NT2/D1 (cell line): Measurements from ENCODE around the gene KDM1B.

ENCODE experiments used
- DNase-seq: peaks from one replicate; pipeline ENCODE4 v3.0.0-alpha.2; 2011; ENCODE audit warnings: low read depth, low spot score
- H3K27me3 ChIP-seq: 2 replicates; pipeline ENCODE4 v1.6.0; 2011; ENCODE audit warnings: mild to moderate bottlenecking; ENCODE audit not compliant: insufficient read length, insufficient read depth
- H3K36me3 ChIP-seq: 2 replicates; pipeline ENCODE4 v1.6.1; 2011; ENCODE audit warnings: mild to moderate bottlenecking, low read length, mixed read lengths; ENCODE audit not compliant: insufficient read depth, insufficient read length
- H3K4me1 ChIP-seq: 2 replicates; pipeline ENCODE4 v1.5.1; 2011; ENCODE audit not compliant: insufficient read depth, insufficient read length
- H3K4me3 ChIP-seq: 2 replicates; pipeline ENCODE4 v1.5.1; 2011; ENCODE audit warnings: low read depth; ENCODE audit not compliant: insufficient read length
- H3K9ac ChIP-seq: 2 replicates; pipeline ENCODE4 v1.6.0; 2011; ENCODE audit warnings: low read depth; ENCODE audit not compliant: insufficient read length
- H3K9me3 ChIP-seq: 2 replicates; pipeline ENCODE4 v1.5.1; 2011; ENCODE audit warnings: mild to moderate bottlenecking, low read length; ENCODE audit not compliant: insufficient read depth
- SUZ12 ChIP-seq: IDR thresholded peaks from 2 replicates; pipeline ENCODE4 v1.6.1; 2011; ENCODE audit not compliant: insufficient read length, insufficient read depth; ENCODE audit errors: extremely low read depth
- YY1 ChIP-seq: IDR thresholded peaks from 2 replicates; pipeline ENCODE4 v1.6.1; 2011; ENCODE audit not compliant: insufficient read length, insufficient read depth
- ZNF274 ChIP-seq: IDR thresholded peaks from 2 replicates; pipeline ENCODE4 v1.6.1; 2011; ENCODE audit warnings: mild to moderate bottlenecking, low read depth, low read length

Gene KDM1B

DNA sequence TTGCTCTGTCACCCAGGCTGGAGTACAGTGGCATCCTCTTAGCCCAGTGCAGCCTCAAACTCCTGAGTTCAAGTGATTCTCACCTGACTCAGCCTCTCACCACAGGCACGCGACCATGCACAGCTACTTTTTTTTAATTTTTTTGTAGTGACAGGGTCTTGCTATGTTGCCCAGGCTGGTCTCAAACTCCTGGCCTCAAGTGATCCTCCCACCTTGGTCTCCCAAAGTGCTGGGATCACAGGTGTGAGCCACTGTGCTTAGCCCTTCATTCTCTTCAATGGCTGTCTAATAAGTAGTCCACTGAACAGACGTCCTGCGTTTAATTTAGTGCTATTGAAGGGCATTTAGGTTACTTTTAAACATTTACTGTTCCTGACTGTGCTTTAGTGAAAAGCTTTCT lies 27.3 kb downstream of the KDM1B start:
- no peaks in the 10 kb centered on the region for H3K36me3 ChIP-seq

DNA sequence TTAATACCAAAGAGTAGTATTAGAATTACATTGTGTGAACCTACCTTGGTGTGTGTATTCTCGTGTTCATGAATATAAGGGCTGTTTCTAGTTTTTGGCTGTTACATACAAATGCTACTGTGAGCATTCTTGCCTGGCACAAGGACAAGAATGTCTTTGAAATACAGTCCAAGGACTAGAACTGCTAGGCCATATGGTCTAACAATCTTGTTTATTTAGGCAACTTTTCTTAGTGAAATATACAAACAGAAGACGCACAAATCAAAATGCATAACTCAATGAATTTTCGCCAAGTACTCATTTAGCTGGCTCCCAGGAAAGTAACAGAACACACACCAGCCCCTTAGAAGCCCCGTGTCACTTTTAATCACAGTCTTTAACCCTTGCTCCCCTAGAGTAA lies 28.5 kb downstream of the KDM1B start:
- DNase-seq = no peak
- TF ChIP-seq YY1 (no peak), SUZ12 (no peak), ZNF274 (no peak)
- H3K4me1 ChIP-seq = no peaks in the 10 kb centered on the region
- no peak overlapping the region for H3K4me3 ChIP-seq
- no peaks in the 10 kb centered on the region for H3K27me3 ChIP-seq
- no peaks in the 10 kb centered on the region for H3K9me3 ChIP-seq
- H3K36me3 ChIP-seq = peaks cover 2% of the 10 kb centered on the region
- H3K9ac ChIP-seq = no peak overlapping the region

More for the DNA sequence above, 27.3 kb downstream of the KDM1B start:
- Histone ChIP-seq H3K9ac (no peak overlapping the region), H3K9me3 (no peaks in the 10 kb centered on the region), H3K27me3 (no peaks in the 10 kb centered on the region), H3K4me1 (no peaks in the 10 kb centered on the region), H3K4me3 (no peak overlapping the region)
- DNase-seq = no peak
- TF ChIP-seq ZNF274 (no peak), YY1 (no peak), SUZ12 (no peak)

DNA sequence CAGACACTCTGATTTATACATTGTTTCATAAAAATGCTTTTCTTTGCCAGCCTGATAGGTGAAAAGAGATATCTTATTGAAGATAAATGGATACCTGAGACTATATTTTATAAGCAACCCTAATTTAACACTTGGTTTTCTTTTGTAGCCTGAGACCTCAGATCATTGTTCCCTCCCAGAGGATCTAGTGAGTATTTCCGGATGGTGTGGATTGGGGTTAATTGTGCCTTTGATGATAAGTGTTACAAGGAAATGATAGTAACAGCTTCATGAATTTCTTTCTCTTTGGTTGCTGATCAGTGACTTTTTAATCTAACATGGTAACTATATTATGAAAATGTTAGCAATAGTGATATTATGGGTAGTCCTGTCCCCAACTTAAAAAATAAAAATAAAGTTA lies 30.4 kb downstream of the KDM1B start:
- H3K4me3 ChIP-seq = no peak overlapping the region
- no peaks in the 10 kb centered on the region for H3K9me3 ChIP-seq
- H3K27me3 ChIP-seq = no peaks in the 10 kb centered on the region
- no peak overlapping the region for H3K9ac ChIP-seq
- H3K36me3 ChIP-seq = peaks cover 2% of the 10 kb centered on the region
- DNase-seq = no peak
- TF ChIP-seq SUZ12 (no peak), YY1 (no peak), ZNF274 (no peak)
- no peaks in the 10 kb centered on the region for H3K4me1 ChIP-seq

DNA sequence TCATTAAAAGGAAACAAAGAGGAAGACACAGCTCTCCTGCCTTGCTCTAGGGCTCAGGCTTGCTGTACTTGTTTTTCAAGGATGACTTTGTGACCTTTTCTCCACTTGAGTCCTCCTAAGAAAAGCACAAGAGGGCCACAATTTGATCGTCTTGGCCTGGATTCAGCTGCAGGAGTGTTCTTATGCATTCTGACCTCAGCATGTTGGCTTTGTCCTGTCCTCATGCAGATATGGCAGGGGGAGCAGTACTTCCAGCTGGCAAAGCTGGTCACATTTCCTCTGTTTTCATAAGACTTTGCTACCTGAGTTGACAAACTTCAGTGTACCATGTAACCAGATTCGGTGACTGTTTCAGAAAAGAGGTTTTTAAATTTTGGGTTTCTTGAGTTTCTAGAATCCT lies 30.8 kb downstream of the KDM1B start:
- Histone ChIP-seq H3K9ac (no peak overlapping the region), H3K4me1 (no peaks in the 10 kb centered on the region), H3K9me3 (no peaks in the 10 kb centered on the region), H3K4me3 (no peak overlapping the region), H3K27me3 (no peaks in the 10 kb centered on the region), H3K36me3 (peaks cover 2% of the 10 kb centered on the region)
- peak; percentile 42 for DNase-seq
- TF ChIP-seq YY1 (no peak), ZNF274 (no peak), SUZ12 (no peak)

DNA sequence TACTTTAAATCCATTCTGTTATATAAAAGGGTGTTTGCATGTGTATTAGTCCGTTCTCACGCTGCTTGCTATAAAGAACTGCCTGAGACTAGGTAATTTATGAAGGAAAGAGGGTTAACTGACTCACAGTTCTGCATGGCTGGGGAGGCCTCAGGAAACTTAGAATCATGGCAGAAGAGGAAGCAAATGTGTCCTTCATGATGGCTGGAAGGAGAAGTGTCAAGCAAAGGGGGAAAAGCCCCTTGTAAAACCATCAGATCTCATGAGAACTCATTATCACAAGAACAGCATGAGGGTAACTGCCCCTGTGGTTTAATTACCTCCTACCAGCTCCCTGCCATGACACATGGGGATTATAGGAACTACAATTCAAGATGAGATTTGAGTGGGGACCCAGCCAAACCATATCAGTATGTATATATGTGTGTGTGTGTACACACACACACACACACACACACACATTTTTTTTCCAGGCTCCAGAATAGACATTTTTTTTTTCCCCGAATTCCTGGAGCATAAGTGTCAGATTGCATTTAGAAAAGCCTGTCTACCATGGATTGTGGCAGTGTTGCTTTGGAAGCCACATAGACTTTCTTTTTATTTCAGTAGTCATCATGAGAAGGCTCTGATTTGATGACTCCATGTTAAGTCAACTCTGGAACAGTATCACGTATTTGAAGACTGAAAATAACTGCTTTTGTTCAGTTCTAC lies 31.5 kb downstream of the KDM1B start:
- H3K9me3 ChIP-seq = no peaks in the 10 kb centered on the region
- H3K9ac ChIP-seq = no peak overlapping the region
- TF ChIP-seq ZNF274 (no peak), SUZ12 (no peak), YY1 (no peak)
- no peaks in the 10 kb centered on the region for H3K4me1 ChIP-seq
- peaks cover 2% of the 10 kb centered on the region for H3K36me3 ChIP-seq
- H3K4me3 ChIP-seq = no peak overlapping the region
- no peaks in the 10 kb centered on the region for H3K27me3 ChIP-seq
- no peak for DNase-seq

DNA sequence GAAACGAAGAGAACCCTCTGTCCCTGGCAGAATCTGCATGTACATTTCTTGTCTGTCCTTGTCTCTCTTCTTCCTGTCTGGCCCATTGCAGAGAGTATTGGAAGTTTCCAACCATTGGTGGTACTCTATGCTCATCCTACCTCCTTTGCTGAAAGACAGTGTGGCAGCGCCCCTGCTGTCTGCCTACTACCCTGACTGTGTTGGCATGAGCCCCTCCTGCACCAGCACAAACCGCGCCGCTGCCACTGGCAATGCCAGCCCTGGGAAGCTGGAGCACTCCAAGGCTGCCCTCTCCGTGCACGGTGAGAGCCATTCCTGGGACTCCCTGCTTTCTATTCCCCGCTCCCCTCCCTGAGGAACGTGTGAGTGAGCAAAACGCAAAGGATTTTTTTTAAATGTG lies 32.5 kb downstream of the KDM1B start:
- TF ChIP-seq YY1 (no peak), SUZ12 (no peak), ZNF274 (no peak)
- peaks cover 2% of the 10 kb centered on the region for H3K36me3 ChIP-seq
- no peak overlapping the region for H3K4me3 ChIP-seq
- no peaks in the 10 kb centered on the region for H3K4me1 ChIP-seq
- no peaks in the 10 kb centered on the region for H3K27me3 ChIP-seq
- no peaks in the 10 kb centered on the region for H3K9me3 ChIP-seq
- DNase-seq = no peak
- H3K9ac ChIP-seq = no peak overlapping the region

DNA sequence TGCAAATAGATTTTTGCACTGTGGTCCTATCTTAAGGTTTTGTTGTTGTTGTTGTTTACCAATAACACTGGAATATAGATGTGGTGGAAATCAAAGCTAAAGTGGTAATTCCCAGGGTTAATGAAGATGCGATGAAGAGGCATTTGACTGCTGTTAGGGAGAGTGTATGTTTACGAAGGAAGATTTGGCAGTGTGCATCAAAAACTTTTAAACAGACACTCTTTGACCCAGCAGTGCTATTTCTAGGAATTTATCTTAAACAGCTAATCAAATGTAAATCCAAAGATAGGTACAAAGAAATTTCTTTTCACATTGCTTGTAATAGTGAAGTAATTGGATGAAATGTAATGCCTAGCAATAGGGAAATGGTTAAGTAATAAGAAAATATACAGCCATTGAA lies 34.0 kb downstream of the KDM1B start:
- DNase-seq = no peak
- no peaks in the 10 kb centered on the region for H3K4me1 ChIP-seq
- H3K9me3 ChIP-seq = no peaks in the 10 kb centered on the region
- no peak for TF ChIP-seq YY1
- no peak for TF ChIP-seq ZNF274
- TF ChIP-seq SUZ12 = no peak
- peaks cover 2% of the 10 kb centered on the region for H3K36me3 ChIP-seq
- H3K27me3 ChIP-seq = no peaks in the 10 kb centered on the region
- no peak overlapping the region for H3K9ac ChIP-seq
- H3K4me3 ChIP-seq = no peak overlapping the region
